ENCODE measurements around the gene RMDN2. TPM values are rescaled to one million over a fixed set of nuclear protein-coding genes. Genes with fewer than 3 reads are reported as not detected.

Gene RMDN2
- total RNA-seq, 1 donor = 11.9 TPM

GRCh38 chr2:38026846-38027245 is 101.8 kb downstream of the RMDN2 start:
- Histone ChIP-seq H3K79me2 (ENCODE audit: insufficient read depth, low read length) (no peaks in the 10 kb centered on the region), H3K27ac (ENCODE audit: low read depth, low read length) (no peak overlapping the region), H3K27me3 (ENCODE audit: insufficient read depth, low read length) (peaks cover 33% of the 10 kb centered on the region), H4K20me1 (ENCODE audit: insufficient read depth, low read length) (no peaks in the 10 kb centered on the region), H3K36me3 (ENCODE audit: insufficient read depth, low read length) (no peaks in the 10 kb centered on the region), H3K4me3 (ENCODE audit: insufficient read depth, low read length) (no peak overlapping the region), H3K4me2 (ENCODE audit: insufficient read depth, low read length) (no peak overlapping the region), H2AFZ (ENCODE audit: low read length) (no peak overlapping the region), H3K4me1 (ENCODE audit: insufficient read depth, low read length) (no peaks in the 10 kb centered on the region), H3K9me3 (ENCODE audit: low read depth, low read length) (no peaks in the 10 kb centered on the region)
- TF ChIP-seq, protein P1, sequence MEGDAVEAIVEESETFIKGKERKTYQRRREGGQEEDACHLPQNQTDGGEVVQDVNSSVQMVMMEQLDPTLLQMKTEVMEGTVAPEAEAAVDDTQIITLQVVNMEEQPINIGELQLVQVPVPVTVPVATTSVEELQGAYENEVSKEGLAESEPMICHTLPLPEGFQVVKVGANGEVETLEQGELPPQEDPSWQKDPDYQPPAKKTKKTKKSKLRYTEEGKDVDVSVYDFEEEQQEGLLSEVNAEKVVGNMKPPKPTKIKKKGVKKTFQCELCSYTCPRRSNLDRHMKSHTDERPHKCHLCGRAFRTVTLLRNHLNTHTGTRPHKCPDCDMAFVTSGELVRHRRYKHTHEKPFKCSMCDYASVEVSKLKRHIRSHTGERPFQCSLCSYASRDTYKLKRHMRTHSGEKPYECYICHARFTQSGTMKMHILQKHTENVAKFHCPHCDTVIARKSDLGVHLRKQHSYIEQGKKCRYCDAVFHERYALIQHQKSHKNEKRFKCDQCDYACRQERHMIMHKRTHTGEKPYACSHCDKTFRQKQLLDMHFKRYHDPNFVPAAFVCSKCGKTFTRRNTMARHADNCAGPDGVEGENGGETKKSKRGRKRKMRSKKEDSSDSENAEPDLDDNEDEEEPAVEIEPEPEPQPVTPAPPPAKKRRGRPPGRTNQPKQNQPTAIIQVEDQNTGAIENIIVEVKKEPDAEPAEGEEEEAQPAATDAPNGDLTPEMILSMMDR (IDR thresholded peaks at IDR 0.05; ENCODE audit: extremely low read depth, low read depth, low read length) = no peak
- no peak for DNase-seq (ENCODE audit: insufficient read length, low spot score, missing footprints)

GRCh38 chr2:38028829-38029228 is 103.7 kb downstream of the RMDN2 start:
- Histone ChIP-seq H4K20me1 (ENCODE audit: insufficient read depth, low read length) (no peaks in the 10 kb centered on the region), H2AFZ (ENCODE audit: low read length) (no peak overlapping the region), H3K9me3 (ENCODE audit: low read depth, low read length) (no peaks in the 10 kb centered on the region), H3K4me2 (ENCODE audit: insufficient read depth, low read length) (no peak overlapping the region), H3K79me2 (ENCODE audit: insufficient read depth, low read length) (no peaks in the 10 kb centered on the region), H3K4me1 (ENCODE audit: insufficient read depth, low read length) (no peaks in the 10 kb centered on the region), H3K27me3 (ENCODE audit: insufficient read depth, low read length) (peaks cover 19% of the 10 kb centered on the region), H3K4me3 (ENCODE audit: insufficient read depth, low read length) (no peak overlapping the region), H3K36me3 (ENCODE audit: insufficient read depth, low read length) (no peaks in the 10 kb centered on the region), H3K27ac (ENCODE audit: low read depth, low read length) (no peak overlapping the region)
- TF ChIP-seq, protein P1 (IDR thresholded peaks at IDR 0.05; ENCODE audit: extremely low read depth, low read depth, low read length) = no peak
- no peak for DNase-seq (ENCODE audit: insufficient read length, low spot score, missing footprints)

DNA sequence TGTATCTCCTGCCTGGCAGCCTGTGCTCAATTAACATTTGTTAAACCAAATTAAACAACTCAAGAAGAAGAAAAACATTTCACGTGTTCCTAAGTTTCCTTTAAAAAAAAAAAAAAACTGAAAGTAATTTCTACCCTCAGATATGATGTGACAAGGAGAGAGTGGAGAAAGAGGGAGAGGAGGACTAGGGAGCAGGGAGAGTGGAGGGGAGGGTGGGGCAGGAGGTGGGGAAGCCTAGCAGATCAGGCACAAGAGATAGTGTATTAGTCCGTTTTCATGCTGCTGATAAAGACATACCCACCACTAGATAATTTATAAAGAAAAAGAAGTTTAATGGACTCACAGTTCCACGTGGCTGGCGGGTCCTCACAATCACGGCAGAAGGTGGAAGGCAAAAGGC is 104.4 kb downstream of the RMDN2 start:
- H3K4me1 ChIP-seq (ENCODE audit: insufficient read depth, low read length) = no peaks in the 10 kb centered on the region
- H3K9me3 ChIP-seq (ENCODE audit: low read depth, low read length) = no peaks in the 10 kb centered on the region
- TF ChIP-seq, protein P1 (IDR thresholded peaks at IDR 0.05; ENCODE audit: extremely low read depth, low read depth, low read length) = no peak

DNA sequence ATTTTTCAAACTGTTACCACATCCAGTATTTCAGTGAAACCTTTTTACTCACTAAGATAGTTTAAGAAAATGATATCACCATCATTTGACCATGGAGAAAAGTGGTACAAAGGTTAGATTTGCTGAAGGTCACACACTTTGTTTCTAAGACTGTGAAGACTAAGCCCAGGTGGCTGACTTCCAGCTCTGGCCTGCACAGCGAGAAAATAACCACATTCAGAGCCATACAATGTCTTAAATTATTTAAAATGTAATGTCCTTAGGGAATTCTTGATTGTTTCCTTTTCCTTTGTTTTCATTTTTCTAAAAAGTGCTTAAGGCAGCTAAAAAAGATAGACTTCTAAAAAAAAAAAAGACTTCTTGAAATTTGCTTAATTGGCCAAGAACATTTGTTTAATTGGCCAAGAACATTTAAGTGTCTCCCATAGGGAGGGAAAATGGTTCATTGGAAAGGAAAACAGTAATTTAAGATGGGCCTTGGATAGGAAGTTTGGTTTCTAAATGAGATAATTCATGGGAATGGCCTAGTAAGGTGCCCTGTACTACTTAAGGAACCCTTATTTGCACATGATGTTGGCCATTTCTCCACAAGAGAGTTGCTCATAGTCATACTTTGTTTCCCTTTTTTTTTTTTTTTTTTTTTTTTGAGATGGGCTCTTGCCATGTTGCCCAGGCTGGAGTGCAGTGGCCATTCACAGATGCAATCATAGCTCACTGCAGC is 105.7 kb downstream of the RMDN2 start:
- Histone ChIP-seq H3K36me3 (ENCODE audit: insufficient read depth, low read length) (no peaks in the 10 kb centered on the region), H3K27ac (ENCODE audit: low read depth, low read length) (no peak overlapping the region), H2AFZ (ENCODE audit: low read length) (no peak overlapping the region), H3K79me2 (ENCODE audit: insufficient read depth, low read length) (no peaks in the 10 kb centered on the region), H3K27me3 (ENCODE audit: insufficient read depth, low read length) (peaks cover 4% of the 10 kb centered on the region), H4K20me1 (ENCODE audit: insufficient read depth, low read length) (no peaks in the 10 kb centered on the region), H3K4me3 (ENCODE audit: insufficient read depth, low read length) (no peak overlapping the region), H3K9me3 (ENCODE audit: low read depth, low read length) (no peaks in the 10 kb centered on the region), H3K4me2 (ENCODE audit: insufficient read depth, low read length) (no peak overlapping the region), H3K4me1 (ENCODE audit: insufficient read depth, low read length) (no peaks in the 10 kb centered on the region)
- TF ChIP-seq, protein P1 (IDR thresholded peaks at IDR 0.05; ENCODE audit: extremely low read depth, low read depth, low read length) = no peak
- no peak for DNase-seq (ENCODE audit: insufficient read length, low spot score, missing footprints)

More for the DNA sequence above, 104.4 kb downstream of the RMDN2 start:
- DNase-seq (ENCODE audit: insufficient read length, low spot score, missing footprints) = no peak
- Histone ChIP-seq H3K4me3 (ENCODE audit: insufficient read depth, low read length) (no peak overlapping the region), H2AFZ (ENCODE audit: low read length) (no peak overlapping the region), H4K20me1 (ENCODE audit: insufficient read depth, low read length) (no peaks in the 10 kb centered on the region), H3K27ac (ENCODE audit: low read depth, low read length) (no peak overlapping the region), H3K4me2 (ENCODE audit: insufficient read depth, low read length) (no peak overlapping the region), H3K27me3 (ENCODE audit: insufficient read depth, low read length) (peaks cover 15% of the 10 kb centered on the region), H3K36me3 (ENCODE audit: insufficient read depth, low read length) (no peaks in the 10 kb centered on the region), H3K79me2 (ENCODE audit: insufficient read depth, low read length) (no peaks in the 10 kb centered on the region)
